T-cell (primary cell): ENCODE results near the gene BANK1. TPM values are rescaled to one million over a fixed set of nuclear protein-coding genes. Genes with fewer than 3 reads are reported as not detected.

Source experiments
- ATAC-seq, 4 experiments: fragments of 200-7000 bp in 3 of 4; fragments of 150-1000 bp in 1 of 4; cut with Tn5 transposase; replicated peaks in 1 of 4; 1 replicate in 3 of 4; 2 replicates in 1 of 4; pipeline ENCODE4 v1.10.0; 2021; ENCODE audit warnings: moderate library complexity in 3 of 4, mild to moderate bottlenecking in 2 of 4, moderate number of reproducible peaks in 1 of 4
- CTCF ChIA-PET, 2 donors: fragments of 300-600 bp; sonication (Branson Sonifier 250); formaldehyde crosslinking; loops; one replicate each; lab custom pipeline; 2022; ENCODE audit warnings: antibody characterized with exemption in 2 of 2; lab: Charles Lee
- POLR2A ChIA-PET, 2 donors: fragments of 300-600 bp; sonication (Branson Sonifier 250); formaldehyde crosslinking; loops; one replicate each; lab custom pipeline; 2022; ENCODE audit warnings: antibody characterized with exemption in 2 of 2; lab: Charles Lee
- DNase-seq, 35 experiments: peaks; one replicate each; pipeline versions ENCODE4 v3.0.0 to v3.0.0-alpha.2; 2013 to 2023
- H3K27ac ChIP-seq: one replicate; pipeline ENCODE4 v1.5.1; 2013; ENCODE audit warnings: low read length
- H3K27me3 ChIP-seq, 2 experiments: replicated peaks in 1 of 2; 1 replicate in 1 of 2; 2 replicates in 1 of 2; pipeline versions ENCODE4 v1.6.1 to v1.7.0; 2013; ENCODE audit warnings: low read length in 1 of 2, mixed read lengths in 1 of 2; ENCODE audit not compliant: control insufficient read depth in 2 of 2, insufficient read depth in 2 of 2; ENCODE audit errors: extremely low read depth in 1 of 2
- H3K36me3 ChIP-seq, 2 donors: 1 replicate in 1 of 2; 2 replicates in 1 of 2; pipeline versions ENCODE4 v1.6.1 to v1.7.0; 2013; ENCODE audit warnings: low read length in 1 of 2; ENCODE audit not compliant: control insufficient read depth in 2 of 2, insufficient read depth in 1 of 2; ENCODE audit errors: extremely low read depth in 1 of 2
- H3K4me1 ChIP-seq, 2 experiments: 1 replicate in 1 of 2; 2 replicates in 1 of 2; pipeline versions ENCODE4 v1.6.1 to v1.7.0; 2013; ENCODE audit warnings: low read length in 2 of 2, mixed read lengths in 1 of 2; ENCODE audit not compliant: insufficient read depth in 2 of 2, control insufficient read depth in 1 of 2; ENCODE audit errors: extremely low read depth in 1 of 2
- H3K4me3 ChIP-seq, 2 donors: 1 replicate in 1 of 2; 2 replicates in 1 of 2; pipeline versions ENCODE4 v1.5.1 to v1.7.0; 2013; ENCODE audit warnings: mild to moderate bottlenecking in 2 of 2, low read length in 1 of 2, moderate library complexity in 1 of 2; ENCODE audit not compliant: control insufficient read depth in 1 of 2; ENCODE audit errors: extremely low read depth in 1 of 2
- H3K9me3 ChIP-seq: 2 replicates; pipeline ENCODE4 v1.7.0; 2013
- H3K27ac Mint-ChIP-seq, 2 donors: one replicate each; pipeline ENCODE4 v1.8.0; 2020 to 2021; ENCODE audit warnings: mild to moderate bottlenecking in 2 of 2, mixed read lengths in 2 of 2
- H3K27me3 Mint-ChIP-seq, 2 donors: one replicate each; pipeline ENCODE4 v1.8.0; 2021 to 2022; ENCODE audit warnings: mixed read lengths in 2 of 2
- H3K36me3 Mint-ChIP-seq: one replicate; pipeline ENCODE4 v1.8.0; 2021; ENCODE audit warnings: mixed read lengths
- H3K4me1 Mint-ChIP-seq, 3 donors: one replicate each; pipeline ENCODE4 v1.8.0; 2020 to 2022; ENCODE audit warnings: mixed read lengths in 3 of 3, mild to moderate bottlenecking in 1 of 3
- H3K4me3 Mint-ChIP-seq, 3 donors: one replicate each; pipeline ENCODE4 v1.8.0; 2020 to 2022; ENCODE audit warnings: mild to moderate bottlenecking in 3 of 3, mixed read lengths in 3 of 3, moderate library complexity in 3 of 3
- H3K9me3 Mint-ChIP-seq, 3 donors: one replicate each; pipeline ENCODE4 v1.8.0; 2020 to 2022; ENCODE audit warnings: mixed read lengths in 3 of 3
- WGBS: methylation state at CpG from one replicate; pipeline ENCODE4 v1.1.5; 2013; ENCODE audit warnings: missing lambda C conversion rate; ENCODE audit not compliant: insufficient coverage; 5-methylcytosine and 5-hydroxymethylcytosine counted together
- total RNA-seq, 35 experiments: library from RNA in 6 of 35; stranded (reverse) in 6 of 35; fragments of 120-200 nt in 1 of 35; gene quantifications; one replicate each; pipeline versions ENCODE4 v1.2.1 to v1.2.4 and lab custom pipeline; 2013 to 2026

BANK1 gene
- total RNA-seq, 5 donors from 2014 or later (not counting 1 experiment from before 2014, with no cell fraction given) = 2.5 to 10.9 (median 3.5) TPM

DNA sequence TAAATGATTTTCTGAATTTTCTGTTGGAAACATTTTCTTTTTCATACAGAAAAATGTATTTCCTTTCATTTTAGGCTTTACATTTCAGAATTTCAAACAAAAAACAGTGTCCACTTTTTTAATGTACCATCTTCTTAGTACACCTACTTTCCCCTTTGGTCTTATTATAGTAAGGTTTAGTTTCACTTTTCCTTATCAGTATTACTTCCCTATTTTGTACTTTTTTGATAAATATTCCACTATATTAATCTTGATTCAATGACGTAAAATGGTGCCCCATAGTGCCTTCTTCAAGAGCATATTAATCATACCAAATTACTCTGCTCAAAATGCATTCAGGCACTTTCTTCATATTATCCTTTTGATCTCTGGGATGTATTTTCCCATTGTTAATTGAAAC is 52.5 kb downstream of the BANK1 start:
- ATAC-seq = no peak
- no peak overlapping the region for H3K4me3 ChIP-seq
- no peaks in the 10 kb centered on the region for H3K4me1 ChIP-seq
- Mint-ChIP-seq H3K9me3 (no peaks in the 10 kb centered on the region), H3K27me3 (no peaks in the 10 kb centered on the region), H3K4me3 (no peak overlapping the region), H3K36me3 (no peaks in the 10 kb centered on the region), H3K4me1 (no peaks in the 10 kb centered on the region), H3K27ac (no peak overlapping the region)
- POLR2A ChIA-PET = no interaction called here
- WGBS = no CpG with 5 or more reads among the region's 1 CpG
- no peak overlapping the region for H3K27ac ChIP-seq
- no peaks in the 10 kb centered on the region for H3K36me3 ChIP-seq
- no peak for DNase-seq
- H3K27me3 ChIP-seq = peaks cover 0 to under 1% of the 10 kb centered on the region in 2 experiments
- H3K9me3 ChIP-seq = no peaks in the 10 kb centered on the region
- CTCF ChIA-PET = no interaction called here

DNA sequence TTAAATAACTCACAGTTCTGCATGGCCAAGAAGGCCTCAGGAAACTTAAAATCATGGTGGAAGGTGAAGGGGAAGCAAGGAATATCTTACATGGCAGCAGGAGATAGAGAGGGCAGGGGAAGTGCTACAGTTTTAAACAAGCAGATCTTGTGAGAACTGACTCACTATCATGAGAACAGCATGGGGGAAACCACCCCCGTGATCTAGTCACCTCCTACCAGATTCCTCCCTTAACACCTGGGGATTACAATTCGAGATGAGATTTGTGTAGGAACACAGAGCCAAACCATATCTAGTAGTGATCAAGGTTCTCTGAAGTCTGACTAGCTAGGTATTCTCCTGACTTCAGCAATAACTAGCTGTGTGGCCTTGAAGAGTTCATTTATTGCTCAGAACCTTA is 56.0 kb downstream of the BANK1 start:
- H3K36me3 Mint-ChIP-seq = no peaks in the 10 kb centered on the region
- no peak overlapping the region for H3K27ac Mint-ChIP-seq
- Histone ChIP-seq H3K4me1 (no peaks in the 10 kb centered on the region), H3K9me3 (no peaks in the 10 kb centered on the region), H3K27ac (no peak overlapping the region), H3K36me3 (no peaks in the 10 kb centered on the region), H3K27me3 (peaks cover 0 to 2% of the 10 kb centered on the region in 2 experiments), H3K4me3 (no peak overlapping the region)
- ChIA-PET POLR2A (no interaction called here), CTCF (no interaction called here)
- H3K27me3 Mint-ChIP-seq = no peaks in the 10 kb centered on the region
- H3K4me3 Mint-ChIP-seq = no peak overlapping the region
- no peak for ATAC-seq
- no peak for DNase-seq
- no peaks in the 10 kb centered on the region for H3K9me3 Mint-ChIP-seq
- H3K4me1 Mint-ChIP-seq = no peaks in the 10 kb centered on the region
- no CpG with 5 or more reads among the region's 2 CpGs for WGBS

DNA sequence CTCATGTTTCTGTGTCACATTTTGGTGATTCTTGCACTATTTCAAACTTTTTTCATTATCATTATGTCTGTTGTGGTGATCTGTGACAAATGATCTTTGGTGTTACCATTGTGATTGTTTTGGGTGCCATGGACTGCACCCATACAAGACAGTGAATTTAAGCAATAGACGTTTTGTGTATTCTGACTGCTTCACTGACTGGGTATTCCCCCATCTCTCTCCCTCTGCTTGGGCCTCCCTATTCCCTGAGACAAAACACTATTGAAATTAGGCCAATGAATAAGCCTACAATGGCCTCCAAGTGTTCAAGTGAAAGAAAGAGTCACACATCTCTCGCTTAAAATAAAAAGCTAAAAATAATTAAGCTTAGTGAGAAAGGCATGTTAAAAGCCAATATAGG is 60.2 kb downstream of the BANK1 start:
- DNase-seq (no peak), ATAC-seq (no peak)
- no peaks in the 10 kb centered on the region for H3K27me3 Mint-ChIP-seq
- no peaks in the 10 kb centered on the region for H3K36me3 Mint-ChIP-seq
- no peak overlapping the region for H3K27ac ChIP-seq
- ChIA-PET POLR2A (no interaction called here), CTCF (no interaction called here)
- WGBS = no CpG with 5 or more reads among the region's 2 CpGs
- no peaks in the 10 kb centered on the region for H3K36me3 ChIP-seq
- H3K4me3 ChIP-seq = no peak overlapping the region
- no peak overlapping the region for H3K27ac Mint-ChIP-seq
- no peak overlapping the region for H3K4me3 Mint-ChIP-seq
- H3K4me1 Mint-ChIP-seq = no peaks in the 10 kb centered on the region
- peaks cover 0 to 2% of the 10 kb centered on the region in 2 experiments for H3K27me3 ChIP-seq
- H3K9me3 Mint-ChIP-seq = no peaks in the 10 kb centered on the region
- H3K4me1 ChIP-seq = no peaks in the 10 kb centered on the region
- no peaks in the 10 kb centered on the region for H3K9me3 ChIP-seq

- ChIA-PET CTCF (no interaction called here), POLR2A (no interaction called here)
- Mint-ChIP-seq H3K27me3 (no peaks in the 10 kb centered on the region), H3K4me1 (peaks cover 0 to 1% (median 0%) of the 10 kb centered on the region in 3 donors), H3K27ac (no peak overlapping the region), H3K4me3 (no peak overlapping the region), H3K36me3 (no peaks in the 10 kb centered on the region), H3K9me3 (no peaks in the 10 kb centered on the region)
- Histone ChIP-seq H3K27me3 (peaks cover 0 to 2% of the 10 kb centered on the region in 2 experiments), H3K4me1 (no peaks in the 10 kb centered on the region), H3K9me3 (no peaks in the 10 kb centered on the region), H3K36me3 (no peaks in the 10 kb centered on the region), H3K4me3 (no peak overlapping the region), H3K27ac (no peak overlapping the region)
- DNase-seq (no peak), ATAC-seq (no peak)
- no CpG with 5 or more reads among the region's 3 CpGs for WGBS
These were observed 61.1 kb downstream of the BANK1 start for GRCh38 chr4:101851672-101852071.

GRCh38 chr4:101853028-101853427 is 62.5 kb downstream of the BANK1 start:
- Histone ChIP-seq H3K36me3 (no peaks in the 10 kb centered on the region), H3K9me3 (no peaks in the 10 kb centered on the region), H3K4me3 (no peak overlapping the region), H3K4me1 (no peaks in the 10 kb centered on the region), H3K27ac (no peak overlapping the region), H3K27me3 (peaks cover 0 to 2% of the 10 kb centered on the region in 2 experiments)
- Mint-ChIP-seq H3K4me3 (no peak overlapping the region), H3K4me1 (peaks cover 0 to 3% (median 0%) of the 10 kb centered on the region in 3 donors), H3K9me3 (no peaks in the 10 kb centered on the region), H3K27me3 (no peaks in the 10 kb centered on the region), H3K27ac (no peak overlapping the region), H3K36me3 (no peaks in the 10 kb centered on the region)
- ATAC-seq (no peak), DNase-seq (no peak)
- ChIA-PET CTCF (interaction anchor here in 1 of 2 donors (0.6 kb wide), 1 partner anchor 777 kb away, joined by 4 read pairs; no protein-coding TSS in a partner anchor), POLR2A (no interaction called here)
- no CpG with 5 or more reads among the region's 1 CpG for WGBS

DNA sequence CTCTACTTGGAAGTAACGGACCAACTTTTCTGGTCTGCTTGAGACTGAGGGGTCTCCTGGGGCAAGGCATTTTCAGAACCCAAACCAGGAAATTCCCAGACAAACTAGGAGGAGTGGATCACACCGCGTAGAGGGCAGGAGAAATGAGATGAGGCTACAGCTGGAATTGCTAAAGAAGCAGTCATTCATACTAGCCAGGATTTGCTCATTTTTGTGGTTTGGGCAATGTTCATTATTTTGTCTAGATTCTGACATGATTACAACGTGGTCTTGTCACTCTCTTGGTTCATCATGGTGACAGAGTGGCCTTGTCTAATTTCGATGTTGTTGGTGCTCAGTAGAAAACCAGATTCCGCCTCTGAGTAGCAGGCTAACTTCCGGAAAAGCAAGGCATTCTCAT is 63.2 kb downstream of the BANK1 start:
- no peak overlapping the region for H3K4me3 ChIP-seq
- Mint-ChIP-seq H3K27me3 (no peaks in the 10 kb centered on the region), H3K4me1 (peaks cover 0 to 4% (median 0%) of the 10 kb centered on the region in 3 donors), H3K27ac (no peak overlapping the region), H3K4me3 (no peak overlapping the region), H3K9me3 (no peaks in the 10 kb centered on the region), H3K36me3 (no peaks in the 10 kb centered on the region)
- CTCF ChIA-PET = no interaction called here
- WGBS = 85% methylated on average over 5 of the region's 7 CpGs
- H3K36me3 ChIP-seq = no peaks in the 10 kb centered on the region
- no peak for ATAC-seq
- POLR2A ChIA-PET = no interaction called here
- no peaks in the 10 kb centered on the region for H3K27me3 ChIP-seq
- no peaks in the 10 kb centered on the region for H3K4me1 ChIP-seq
- no peaks in the 10 kb centered on the region for H3K9me3 ChIP-seq
- H3K27ac ChIP-seq = no peak overlapping the region
- DNase-seq = no peak

DNA sequence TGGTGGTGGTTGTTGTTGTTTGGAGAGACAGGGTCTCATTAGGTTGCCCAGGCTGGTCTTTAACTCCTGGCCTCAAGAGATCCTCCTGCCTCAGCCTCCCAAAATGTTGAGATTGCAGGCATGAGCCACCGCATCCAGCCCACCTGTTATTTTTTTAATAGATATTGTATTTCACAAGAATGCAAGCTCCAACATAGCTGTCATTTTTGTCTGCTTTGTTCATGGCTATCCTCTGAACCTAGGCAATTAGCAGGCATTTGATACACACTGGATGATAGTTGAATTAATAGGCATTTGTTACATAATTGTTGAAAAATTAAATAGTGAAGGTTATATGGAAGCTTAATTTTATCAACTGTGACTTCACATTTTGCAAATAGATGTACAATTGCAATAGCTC is 64.7 kb downstream of the BANK1 start:
- no peaks in the 10 kb centered on the region for H3K27me3 ChIP-seq
- peaks cover 0 to 1% of the 10 kb centered on the region in 2 donors for H3K27me3 Mint-ChIP-seq
- POLR2A ChIA-PET = no interaction called here
- no peaks in the 10 kb centered on the region for H3K9me3 Mint-ChIP-seq
- no CpG with 5 or more reads among the region's 1 CpG for WGBS
- no peak for DNase-seq
- no peaks in the 10 kb centered on the region for H3K4me1 ChIP-seq
- CTCF ChIA-PET = no interaction called here
- no peaks in the 10 kb centered on the region for H3K36me3 ChIP-seq
- peaks cover 0 to 4% (median 0%) of the 10 kb centered on the region in 3 donors for H3K4me1 Mint-ChIP-seq
- H3K4me3 Mint-ChIP-seq = no peak overlapping the region
- H3K4me3 ChIP-seq = no peak overlapping the region
- H3K9me3 ChIP-seq = no peaks in the 10 kb centered on the region
- H3K27ac ChIP-seq = no peak overlapping the region
- ATAC-seq = no peak
- H3K27ac Mint-ChIP-seq = no peak overlapping the region
- H3K36me3 Mint-ChIP-seq = no peaks in the 10 kb centered on the region
